Measurements from ENCODE around the gene GPRIN1. TPM values are rescaled to one million over a fixed set of nuclear protein-coding genes. Genes with fewer than 3 reads are reported as not detected.

GPRIN1 gene
- total and polyA plus RNA-seq, 2 of the 4 experiments (the other 2 are of a cell fraction), result 3.0 to 4.7 TPM

GRCh38 chr5:176562189-176562588 is 47.8 kb downstream of the GPRIN1 start:
- Histone ChIP-seq H3K23ac (ENCODE audit: low read depth, low read length) (no peak overlapping the region), H3K27ac (ENCODE audit: insufficient read depth, low read length) (no peak overlapping the region), H3K4ac (ENCODE audit: low read depth, low read length) (no peak overlapping the region), H3K9ac (ENCODE audit: low read depth, low read length) (no peak overlapping the region), H4K91ac (ENCODE audit: insufficient read depth, low read depth, low read length) (no peak overlapping the region), H2AK5ac (ENCODE audit: low read depth, low read length) (no peak overlapping the region), H3K4me2 (ENCODE audit: low read depth, low read length) (no peak overlapping the region), H3K79me1 (ENCODE audit: low read depth in 1 of 2, low read length in 2 of 2) (no peaks in the 10 kb centered on the region), H2BK15ac (ENCODE audit: low read depth, low read length) (no peak overlapping the region), H3K14ac (replicated peaks; ENCODE audit: low read depth, low read length) (no peak overlapping the region), H2AK9ac (replicated peaks; ENCODE audit: low read depth, low read length, poor library complexity) (no peak overlapping the region), H3K18ac (ENCODE audit: low read depth, low read length) (no peak overlapping the region), H3K9me1 (ENCODE audit: insufficient read depth, low read length) (no peaks in the 10 kb centered on the region), H4K20me1 (ENCODE audit: insufficient read depth, low read length) (no peaks in the 10 kb centered on the region), H3K4me1 (ENCODE audit: control insufficient read depth, insufficient read depth, low read length) (no peaks in the 10 kb centered on the region), H3K27me3 (ENCODE audit: control insufficient read depth, insufficient read depth, low read length) (peaks cover 28% of the 10 kb centered on the region), H2BK20ac (ENCODE audit: low read depth, low read length) (no peak overlapping the region), H2BK5ac (ENCODE audit: low read depth, low read length, poor library complexity, severe bottlenecking) (no peak overlapping the region), H3K56ac (ENCODE audit: extremely low read depth, insufficient read depth, low read length) (no peak overlapping the region), H2BK120ac (ENCODE audit: low read depth, low read length) (no peak overlapping the region), H4K8ac (ENCODE audit: low read depth in 2 of 2, low read length in 2 of 2) (no peak overlapping the region), H4K5ac (ENCODE audit: low read depth, low read length) (no peak overlapping the region), H3K4me3 (ENCODE audit: insufficient read depth, low read depth, low read length) (no peak overlapping the region), H2AFZ (replicated peaks; ENCODE audit: low read length, poor library complexity) (no peak overlapping the region), H3K36me3 (ENCODE audit: control insufficient read depth, insufficient read depth, low read length) (no peaks in the 10 kb centered on the region), H3K9me3 (ENCODE audit: control insufficient read depth, insufficient read depth, low read length) (peaks cover 7% of the 10 kb centered on the region)
- no peak for TF ChIP-seq ELK1 (IDR thresholded peaks at IDR 0.05; ENCODE audit: borderline replicate concordance, low read depth, low read length)
- TF ChIP-seq CEBPB (IDR thresholded peaks at IDR 0.05; ENCODE audit: low read depth, low read length), result no peak
- dilution Hi-C loops (cut with HindIII; ENCODE audit: low sequenced_read_pairs, unreplicated experiment) (no loop called here), in situ Hi-C loops (cut with MboI; ENCODE audit: low sequenced_read_pairs) (loop anchor here (25.0 kb wide), 1 partner anchor 825 kb away; no protein-coding TSS in a partner anchor), intact Hi-C loops (cut with micrococcal nuclease) (no loop called here)
- ATAC-seq (ENCODE audit: low read depth) (no peak), DNase-seq (no peak)
- POLR2A ChIA-PET (ENCODE audit: unreplicated experiment), result no interaction called here
- WGBS, 2 experiments (ENCODE audit: extremely low coverage in 2 of 2, insufficient read length in 1 of 2), result 100% methylated on average over 1 of the region's 10 CpGs
- CTCF ChIA-PET, result no interaction called here
- no TSS peak for BruUV-seq (replicated peaks)

All from IMR-90 (cell line).